ENCODE measurements around the gene ADAMTS9.

- no peak for TF ChIP-seq CTCF (conservative IDR thresholded peaks at IDR 0.05)
- TF ChIP-seq EZH2 (IDR thresholded peaks at IDR 0.05; ENCODE audit: low read depth): no peak
Observed at GRCh38 chr3:64490180-64490724, 197.5 kb downstream of the ADAMTS9 start.

All from PC-9 (cell line).